Measurements from ENCODE around the gene AQP6. TPM values are rescaled to one million over a fixed set of nuclear protein-coding genes. Genes with fewer than 3 reads are reported as not detected.
"Not testable (repeated sequence)": the region's sequence is repeated elsewhere in the genome, so short reads cannot be mapped to it uniquely, and the experiment has no call there.

Gene AQP6
- total RNA-seq, 4 donors from 2014 or later, result not detected

- H3K4me1 ChIP-seq, result peaks cover 11% of the 10 kb centered on the region
- 80% methylated on average over 4 of the region's 4 CpGs for WGBS
- DNase-seq (ENCODE audit: low spot score in 2 of 2), result no peak
- no peak overlapping the region for H3K4me3 ChIP-seq
- H3K36me3 ChIP-seq, result peaks cover 16% of the 10 kb centered on the region
- H3K27ac ChIP-seq, result no peak overlapping the region
- no peak for TF ChIP-seq POLR2A (IDR thresholded peaks at IDR 0.05)
- no peaks in the 10 kb centered on the region for H3K27me3 ChIP-seq
- H3K9me3 ChIP-seq, result no peaks in the 10 kb centered on the region
These were observed 15.0 kb downstream of the AQP6 start for GRCh38 chr12:49987625-49988303.

- not testable (repeated sequence) for DNase-seq (ENCODE audit: low spot score in 2 of 2); H3K9me3 ChIP-seq; H3K27ac ChIP-seq; H3K4me3 ChIP-seq; H3K27me3 ChIP-seq; H3K4me1 ChIP-seq
- 98% methylated on average over 2 of the region's 2 CpGs for WGBS
- H3K36me3 ChIP-seq, result peaks cover 33% of the 10 kb centered on the region
These were observed 16.7 kb downstream of the AQP6 start for GRCh38 chr12:49989400-49989799.

GRCh38 chr12:49990273-49990672, 17.5 kb downstream of the AQP6 start:
- TF ChIP-seq POLR2AphosphoS5 (IDR thresholded peaks at IDR 0.05) (no peak), EP300 (IDR thresholded peaks at IDR 0.05) (no peak), POLR2A (IDR thresholded peaks at IDR 0.05) (no peak), CTCF (IDR thresholded peaks at IDR 0.05) (no peak)
- no peak overlapping the region for H3K27ac ChIP-seq
- no peaks in the 10 kb centered on the region for H3K4me1 ChIP-seq
- peaks cover 39% of the 10 kb centered on the region for H3K36me3 ChIP-seq
- WGBS, result 86% methylated on average over 4 of the region's 4 CpGs
- H3K27me3 ChIP-seq, result no peaks in the 10 kb centered on the region
- no peak for DNase-seq (ENCODE audit: low spot score in 2 of 2)
- no peak overlapping the region for H3K4me3 ChIP-seq
- no peaks in the 10 kb centered on the region for H3K9me3 ChIP-seq

DNA sequence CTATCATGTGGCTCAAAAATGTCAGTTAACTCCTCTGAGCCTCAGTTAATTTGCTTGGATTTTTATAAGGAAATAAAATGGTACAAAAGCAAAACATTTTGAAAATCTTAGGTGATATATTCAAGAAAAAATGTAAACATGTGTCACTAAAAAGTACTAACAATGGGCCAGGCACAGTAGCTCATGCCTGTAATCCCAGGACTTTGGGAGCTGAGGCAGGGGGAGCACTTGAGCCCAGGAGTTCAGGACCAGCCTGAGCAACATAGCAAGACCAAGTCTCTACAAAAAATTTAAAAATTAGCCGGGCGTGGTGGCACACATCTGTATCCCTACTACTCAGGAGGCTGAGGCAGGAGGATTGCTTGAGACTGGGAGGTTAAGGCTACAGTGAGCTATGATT, 25.7 kb downstream of the AQP6 start:
- no peak for DNase-seq (ENCODE audit: low spot score in 2 of 2)
- no peaks in the 10 kb centered on the region for H3K9me3 ChIP-seq
- H3K27me3 ChIP-seq, result no peaks in the 10 kb centered on the region
- TF ChIP-seq POLR2AphosphoS5 (IDR thresholded peaks at IDR 0.05) (no peak), EP300 (IDR thresholded peaks at IDR 0.05) (no peak), POLR2A (IDR thresholded peaks at IDR 0.05) (no peak), CTCF (IDR thresholded peaks at IDR 0.05) (no peak)
- H3K27ac ChIP-seq, result no peak overlapping the region
- H3K4me1 ChIP-seq, result no peaks in the 10 kb centered on the region
- no peak overlapping the region for H3K4me3 ChIP-seq
- 78% methylated on average over 2 of the region's 2 CpGs for WGBS
- peaks cover 54% of the 10 kb centered on the region for H3K36me3 ChIP-seq

DNA sequence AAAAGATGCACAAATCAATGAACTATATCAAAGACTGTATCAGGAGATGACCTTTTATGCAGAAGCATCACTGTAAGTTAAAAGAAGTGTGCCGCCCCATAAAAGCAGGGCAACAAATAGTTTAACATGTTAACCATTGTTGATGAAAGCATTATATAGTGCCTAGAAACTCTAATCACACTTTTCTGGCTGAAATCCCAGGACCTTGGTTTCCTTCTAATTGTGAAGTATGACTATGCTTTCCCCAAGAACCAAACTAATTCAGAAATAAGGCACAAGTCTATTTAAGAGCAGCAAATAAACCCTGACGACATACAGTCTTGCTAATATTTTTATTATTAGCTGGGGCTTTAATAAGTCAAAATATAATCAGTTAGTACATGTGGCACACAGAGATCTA, 30.8 kb downstream of the AQP6 start:
- DNase-seq (ENCODE audit: low spot score in 2 of 2), result no peak
- 89% methylated on average over 2 of the region's 2 CpGs for WGBS
- Histone ChIP-seq H3K27me3 (no peaks in the 10 kb centered on the region), H3K36me3 (peaks cover 28% of the 10 kb centered on the region), H3K4me3 (no peak overlapping the region), H3K4me1 (no peaks in the 10 kb centered on the region), H3K27ac (no peak overlapping the region), H3K9me3 (no peaks in the 10 kb centered on the region)
- no peak for TF ChIP-seq EP300 (IDR thresholded peaks at IDR 0.05)
- no peak for TF ChIP-seq CTCF (IDR thresholded peaks at IDR 0.05)
- TF ChIP-seq POLR2AphosphoS5 (IDR thresholded peaks at IDR 0.05), result no peak
- no peak for TF ChIP-seq POLR2A (IDR thresholded peaks at IDR 0.05)

- Histone ChIP-seq H3K27ac (no peak overlapping the region), H3K36me3 (peaks cover 27% of the 10 kb centered on the region)
These were observed 31.9 kb downstream of the AQP6 start for GRCh38 chr12:50004696-50005095.

More at GRCh38 chr12:50004696-50005095, 31.9 kb downstream of the AQP6 start:
- Histone ChIP-seq H3K27me3 (no peaks in the 10 kb centered on the region), H3K4me1 (no peaks in the 10 kb centered on the region), H3K4me3 (no peak overlapping the region), H3K9me3 (no peaks in the 10 kb centered on the region)
- TF ChIP-seq EP300 (IDR thresholded peaks at IDR 0.05), result no peak
- no peak for TF ChIP-seq POLR2A (IDR thresholded peaks at IDR 0.05)
- TF ChIP-seq POLR2AphosphoS5 (IDR thresholded peaks at IDR 0.05), result no peak
- no peak for TF ChIP-seq CTCF (IDR thresholded peaks at IDR 0.05)
- no peak for DNase-seq (ENCODE audit: low spot score in 2 of 2)
